Measurements from ENCODE around the gene ISG20. TPM values are rescaled to one million over a fixed set of nuclear protein-coding genes. Genes with fewer than 3 reads are reported as not detected.
A peak's percentile ranks its signal among the peaks of the same experiment; 100 is the strongest.

Gene ISG20
- polyA plus RNA-seq, 3 donors from 2014 or later = 286 to 365 (median 342) TPM

DNA sequence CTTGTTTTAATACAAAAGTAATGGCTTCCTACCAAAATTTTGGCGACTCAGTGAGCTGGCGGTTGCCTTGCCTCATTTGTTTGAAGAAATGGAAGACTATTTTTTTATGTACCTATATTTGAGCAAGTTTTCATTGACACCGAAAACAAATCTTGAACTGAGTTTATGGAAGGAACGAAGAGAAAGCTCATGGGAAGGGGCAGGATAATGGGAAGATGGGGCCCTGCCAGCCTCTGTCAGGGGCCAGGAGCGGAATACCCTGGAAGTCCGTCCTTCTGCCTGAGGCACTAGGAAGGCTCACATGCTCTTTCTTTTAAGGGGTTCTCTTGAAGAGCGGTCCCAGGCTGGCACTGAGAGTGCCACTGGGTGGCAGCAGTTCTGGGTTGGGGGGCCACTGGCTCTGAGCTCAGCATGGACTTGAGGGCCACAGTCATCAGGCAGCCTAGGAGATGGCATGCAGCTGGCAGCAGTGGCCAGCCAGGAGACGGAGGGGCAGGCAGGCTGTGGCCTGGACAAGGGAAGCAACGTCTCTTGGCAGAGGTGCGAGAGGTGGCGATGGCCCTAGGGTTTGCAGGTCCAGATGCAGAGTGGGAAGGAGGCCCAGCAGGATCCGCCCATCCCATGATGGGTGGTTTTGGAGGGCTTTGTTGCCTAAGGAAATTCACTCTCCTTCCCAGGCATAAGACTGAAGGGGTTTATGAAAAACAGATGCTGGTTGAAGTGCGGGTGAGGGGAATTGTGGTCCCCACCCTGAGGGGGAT lies 41.6 kb downstream of the ISG20 start:
- H3K36me3 Mint-ChIP-seq = peaks cover 0 to 10% (median 0%) of the 10 kb centered on the region in 3 donors
- peaks cover under 1 to 7% (median 4%) of the 10 kb centered on the region in 3 donors for H3K27me3 Mint-ChIP-seq (ENCODE audit: low read depth in 3 of 3)
- H3K4me1 Mint-ChIP-seq = no peaks in the 10 kb centered on the region
- no peak for DNase-seq
- H3K9me3 Mint-ChIP-seq = no peaks in the 10 kb centered on the region
- H3K27ac Mint-ChIP-seq = no peak overlapping the region
- no peak overlapping the region for H3K4me3 Mint-ChIP-seq

- Mint-ChIP-seq H3K4me3 (no peak overlapping the region), H3K4me1 (no peaks in the 10 kb centered on the region), H3K27ac (no peak overlapping the region), H3K27me3 (ENCODE audit: low read depth in 3 of 3) (peaks cover 2 to 9% (median 6%) of the 10 kb centered on the region in 3 donors), H3K9me3 (no peaks in the 10 kb centered on the region), H3K36me3 (peaks cover 0 to 8% (median 0%) of the 10 kb centered on the region in 3 donors)
- no peak for DNase-seq
These were observed 42.9 kb downstream of the ISG20 start for GRCh38 chr15:88681610-88682221.

DNA sequence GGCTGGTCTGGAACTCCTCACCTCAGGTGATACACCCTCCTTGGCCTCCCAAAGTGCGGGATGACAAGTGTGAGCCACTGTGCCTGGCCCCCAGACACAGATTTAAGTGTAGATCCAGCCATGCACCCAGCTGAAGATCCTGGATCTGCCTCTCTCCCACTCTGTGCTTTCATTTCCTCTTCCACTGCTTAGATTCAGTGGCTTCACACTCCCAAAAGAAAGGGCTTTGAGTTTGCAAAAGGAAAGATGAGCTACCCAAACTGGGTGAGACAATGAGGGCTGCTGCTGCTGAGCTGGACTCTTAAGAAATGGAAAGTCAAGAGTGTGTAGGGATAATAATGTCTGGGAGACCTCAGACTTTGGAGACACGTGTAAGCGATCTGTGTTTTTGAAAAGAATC lies 45.5 kb downstream of the ISG20 start:
- Mint-ChIP-seq H3K36me3 (no peaks in the 10 kb centered on the region), H3K4me1 (no peaks in the 10 kb centered on the region), H3K4me3 (no peak overlapping the region), H3K27me3 (ENCODE audit: low read depth in 3 of 3) (peaks cover 6 to 9% (median 8%) of the 10 kb centered on the region in 3 donors), H3K27ac (no peak overlapping the region), H3K9me3 (no peaks in the 10 kb centered on the region)
- DNase-seq = no peak

DNA sequence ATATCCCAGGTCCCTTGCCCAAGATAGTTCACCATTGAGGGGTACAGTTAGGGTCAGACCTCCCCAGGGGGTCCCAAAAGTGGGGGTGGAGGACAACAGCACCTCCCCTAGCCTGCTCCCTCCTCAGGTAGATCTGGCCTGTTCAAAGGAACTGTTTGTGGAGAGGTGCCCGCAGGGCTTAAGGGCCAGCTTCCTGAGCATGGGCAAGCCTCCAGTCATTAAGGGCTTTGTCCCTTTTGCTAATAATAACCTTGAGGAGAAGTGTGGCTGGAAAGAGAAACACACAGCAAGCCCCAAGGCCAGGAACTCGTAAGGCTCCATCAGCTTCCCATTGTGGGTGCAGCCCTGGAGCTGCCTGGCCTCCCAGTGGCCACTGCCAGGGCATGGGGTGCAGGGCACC lies 47.4 kb downstream of the ISG20 start:
- Mint-ChIP-seq H3K27me3 (ENCODE audit: low read depth in 3 of 3) (peaks cover 8 to 10% (median 8%) of the 10 kb centered on the region in 3 donors), H3K9me3 (no peaks in the 10 kb centered on the region), H3K27ac (peak overlapping the region in 1 of 6 donors; percentile 27), H3K4me1 (no peaks in the 10 kb centered on the region), H3K36me3 (no peaks in the 10 kb centered on the region), H3K4me3 (no peak overlapping the region)
- DNase-seq = no peak

GRCh38 chr15:88688394-88688933 lies 49.6 kb downstream of the ISG20 start:
- H3K36me3 Mint-ChIP-seq = no peaks in the 10 kb centered on the region
- no peaks in the 10 kb centered on the region for H3K4me1 Mint-ChIP-seq
- no peak for DNase-seq
- H3K9me3 Mint-ChIP-seq = no peaks in the 10 kb centered on the region
- peaks cover 9 to 12% (median 10%) of the 10 kb centered on the region in 3 donors for H3K27me3 Mint-ChIP-seq (ENCODE audit: low read depth in 3 of 3)
- no peak overlapping the region for H3K27ac Mint-ChIP-seq
- no peak overlapping the region for H3K4me3 Mint-ChIP-seq

GRCh38 chr15:88690331-88690730 lies 51.5 kb downstream of the ISG20 start:
- DNase-seq = no peak
- Mint-ChIP-seq H3K27me3 (ENCODE audit: low read depth in 3 of 3) (peaks cover 9 to 12% (median 10%) of the 10 kb centered on the region in 3 donors), H3K4me1 (no peaks in the 10 kb centered on the region), H3K27ac (no peak overlapping the region), H3K36me3 (no peaks in the 10 kb centered on the region), H3K9me3 (no peaks in the 10 kb centered on the region), H3K4me3 (no peak overlapping the region)

- DNase-seq = no peak
- no peak overlapping the region for H3K4me3 Mint-ChIP-seq
- H3K36me3 Mint-ChIP-seq = no peaks in the 10 kb centered on the region
- H3K9me3 Mint-ChIP-seq = no peaks in the 10 kb centered on the region
- peaks cover 5 to 8% (median 7%) of the 10 kb centered on the region in 3 donors for H3K27me3 Mint-ChIP-seq (ENCODE audit: low read depth in 3 of 3)
- no peak overlapping the region for H3K27ac Mint-ChIP-seq
- no peaks in the 10 kb centered on the region for H3K4me1 Mint-ChIP-seq
These were observed 54.4 kb downstream of the ISG20 start for GRCh38 chr15:88693191-88693590.

GRCh38 chr15:88695101-88695500 lies 56.3 kb downstream of the ISG20 start:
- Mint-ChIP-seq H3K9me3 (no peaks in the 10 kb centered on the region), H3K36me3 (no peaks in the 10 kb centered on the region), H3K4me1 (no peaks in the 10 kb centered on the region), H3K27me3 (ENCODE audit: low read depth in 3 of 3) (peaks cover 3 to 7% (median 6%) of the 10 kb centered on the region in 3 donors), H3K27ac (no peak overlapping the region), H3K4me3 (no peak overlapping the region)
- DNase-seq = no peak

DNA sequence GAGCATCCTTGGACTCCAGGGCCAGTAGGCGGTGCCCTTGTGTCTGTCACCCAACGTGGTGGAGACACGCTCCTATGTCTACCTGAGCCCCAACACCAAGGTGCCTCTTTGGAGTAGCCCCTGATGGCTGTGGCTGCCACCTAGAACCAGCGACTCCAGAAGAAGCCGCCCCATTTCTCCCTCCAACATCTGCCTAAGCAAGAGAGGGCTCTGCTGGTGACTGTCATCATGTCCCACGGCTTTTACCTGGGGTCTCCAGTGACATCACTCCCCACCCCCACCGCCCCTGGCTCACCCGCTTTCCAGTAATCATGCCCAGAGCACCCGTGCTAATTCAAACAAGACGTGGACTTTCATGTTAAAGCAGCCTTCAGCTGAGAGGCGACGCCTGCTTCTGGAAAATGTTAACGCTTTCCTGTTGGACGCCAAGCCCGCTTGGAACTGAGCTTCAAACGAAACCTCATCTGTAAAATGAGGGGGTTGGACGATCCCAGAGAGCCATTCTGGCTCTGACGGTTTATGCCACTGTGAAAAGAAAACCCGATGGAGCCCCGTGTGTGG lies 57.0 kb downstream of the ISG20 start:
- H3K27ac Mint-ChIP-seq = no peak overlapping the region
- no peak overlapping the region for H3K4me3 Mint-ChIP-seq
- peaks cover 3 to 7% (median 6%) of the 10 kb centered on the region in 3 donors for H3K27me3 Mint-ChIP-seq (ENCODE audit: low read depth in 3 of 3)
- H3K4me1 Mint-ChIP-seq = no peaks in the 10 kb centered on the region
- no peaks in the 10 kb centered on the region for H3K9me3 Mint-ChIP-seq
- no peak for DNase-seq
- no peaks in the 10 kb centered on the region for H3K36me3 Mint-ChIP-seq

DNA sequence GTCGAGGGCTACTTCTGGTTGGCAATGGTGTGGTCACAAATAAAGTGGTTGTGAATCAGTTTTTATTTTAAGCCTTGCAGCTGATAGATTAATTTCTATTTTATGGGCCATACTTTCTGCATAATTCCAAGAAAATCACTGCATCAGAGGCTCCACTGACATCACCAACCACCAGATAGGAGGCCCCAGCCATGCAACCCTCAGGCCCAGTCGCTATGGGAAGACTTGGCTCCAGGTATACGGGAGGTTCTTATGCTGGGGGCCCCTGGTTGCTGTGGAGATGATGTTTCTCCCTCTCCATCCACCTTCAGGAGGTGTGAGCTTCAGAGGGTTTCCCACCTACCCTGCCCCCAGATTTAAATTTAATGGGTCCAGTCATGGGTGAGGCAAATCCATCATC lies 57.4 kb downstream of the ISG20 start:
- peaks cover 2 to 7% (median 6%) of the 10 kb centered on the region in 3 donors for H3K27me3 Mint-ChIP-seq (ENCODE audit: low read depth in 3 of 3)
- H3K27ac Mint-ChIP-seq = no peak overlapping the region
- DNase-seq = no peak
- no peaks in the 10 kb centered on the region for H3K36me3 Mint-ChIP-seq
- no peak overlapping the region for H3K4me3 Mint-ChIP-seq
- H3K9me3 Mint-ChIP-seq = no peaks in the 10 kb centered on the region
- H3K4me1 Mint-ChIP-seq = no peaks in the 10 kb centered on the region

DNA sequence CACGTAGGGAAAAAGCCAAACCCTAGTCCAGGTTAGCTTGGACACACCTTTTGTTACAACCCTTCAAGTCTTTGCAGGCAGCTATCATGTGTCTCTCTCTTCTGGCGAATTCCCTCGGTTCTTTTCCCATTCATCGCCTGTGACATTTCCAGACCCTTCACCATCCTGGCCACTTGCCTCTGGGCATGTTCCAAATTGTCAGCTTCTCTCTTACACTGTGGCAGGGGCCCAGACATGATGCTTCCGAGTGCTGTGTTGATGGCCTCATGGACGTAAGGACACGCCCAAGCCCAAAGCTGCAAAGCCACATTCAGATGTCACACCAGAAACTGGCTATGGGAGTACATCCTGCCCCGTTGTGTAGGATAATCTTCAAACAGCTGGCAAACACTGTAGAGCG lies 58.5 kb downstream of the ISG20 start:
- Mint-ChIP-seq H3K36me3 (no peaks in the 10 kb centered on the region), H3K9me3 (no peaks in the 10 kb centered on the region), H3K4me3 (no peak overlapping the region), H3K27me3 (ENCODE audit: low read depth in 3 of 3) (peaks cover 2 to 7% (median 6%) of the 10 kb centered on the region in 3 donors), H3K27ac (no peak overlapping the region), H3K4me1 (no peaks in the 10 kb centered on the region)
- DNase-seq = no peak

DNA sequence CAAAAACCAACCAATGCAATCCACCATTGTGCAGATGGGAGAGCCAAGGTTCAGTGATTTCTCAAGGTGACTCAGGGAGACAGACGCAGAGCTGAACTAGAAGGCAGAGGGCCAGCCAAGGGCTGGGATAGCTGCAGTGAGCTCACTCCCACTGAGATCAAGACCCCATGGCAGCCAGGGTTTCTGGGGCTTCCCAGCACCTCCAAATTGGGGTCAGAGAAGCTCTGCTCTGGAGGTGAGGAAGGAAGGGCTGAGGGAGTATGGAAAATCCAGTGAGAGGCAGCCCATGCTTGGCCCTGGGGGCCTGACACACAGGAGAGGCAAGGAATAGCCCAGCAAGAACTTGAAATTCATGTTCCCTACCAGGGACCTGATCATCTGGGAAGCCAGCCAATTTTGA lies 61.0 kb downstream of the ISG20 start:
- Mint-ChIP-seq H3K4me3 (no peak overlapping the region), H3K9me3 (no peaks in the 10 kb centered on the region), H3K27me3 (ENCODE audit: low read depth in 3 of 3) (peaks cover 6 to 14% (median 7%) of the 10 kb centered on the region in 3 donors), H3K27ac (no peak overlapping the region), H3K4me1 (peaks cover 0 to 3% of the 10 kb centered on the region in 2 donors), H3K36me3 (no peaks in the 10 kb centered on the region)
- DNase-seq = no peak

DNA sequence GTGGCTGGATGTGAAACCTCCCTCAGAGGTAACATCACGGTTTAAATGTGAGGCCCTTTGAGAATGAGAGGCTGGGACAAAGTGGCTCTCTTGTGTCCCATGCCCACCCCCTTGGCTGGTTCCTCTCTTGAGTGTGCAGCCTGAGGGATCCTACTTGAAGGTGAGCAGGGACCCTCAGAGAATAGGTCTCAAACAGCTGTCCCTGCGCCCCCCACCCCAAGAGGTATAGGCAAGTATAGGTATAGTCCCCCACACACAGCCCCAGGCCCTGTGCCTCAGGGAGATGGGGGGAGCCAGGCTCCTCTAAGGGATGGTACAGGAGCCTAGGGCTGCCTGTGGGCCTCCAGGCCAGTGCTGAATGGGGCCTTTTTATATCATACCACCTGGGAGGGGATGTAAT lies 61.9 kb downstream of the ISG20 start:
- no peaks in the 10 kb centered on the region for H3K36me3 Mint-ChIP-seq
- H3K27ac Mint-ChIP-seq = no peak overlapping the region
- H3K27me3 Mint-ChIP-seq (ENCODE audit: low read depth in 3 of 3) = peaks cover 6 to 17% (median 7%) of the 10 kb centered on the region in 3 donors

DNA sequence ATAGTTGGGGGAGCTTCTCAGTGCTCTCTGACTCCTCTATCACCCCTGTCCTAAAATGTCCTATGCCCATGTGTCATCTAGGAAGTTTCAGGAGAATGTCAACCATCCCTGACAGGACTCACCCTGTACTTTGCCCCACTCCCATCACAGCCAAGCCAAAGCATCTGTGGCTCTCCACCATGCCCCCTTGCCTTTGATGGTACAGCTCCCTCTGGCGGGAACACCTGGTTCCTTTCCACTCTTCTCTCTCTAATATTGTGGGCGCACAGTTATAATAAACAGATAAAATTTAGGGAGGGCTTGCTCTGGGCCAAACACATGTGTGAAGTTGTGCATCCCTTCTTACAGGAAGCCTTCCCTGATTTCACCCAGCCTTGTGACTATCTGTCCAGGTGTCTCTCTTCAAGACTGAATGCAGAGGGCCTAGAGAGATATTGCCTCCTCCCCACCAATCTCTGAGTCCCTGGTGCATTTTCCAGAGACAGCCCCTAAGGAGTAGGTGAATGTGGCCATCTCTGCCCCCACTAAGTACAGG lies 62.8 kb downstream of the ISG20 start:
- no peak overlapping the region for H3K4me3 Mint-ChIP-seq
- no peaks in the 10 kb centered on the region for H3K36me3 Mint-ChIP-seq
- peaks cover 7 to 21% (median 9%) of the 10 kb centered on the region in 3 donors for H3K27me3 Mint-ChIP-seq (ENCODE audit: low read depth in 3 of 3)
- H3K4me1 Mint-ChIP-seq = peaks cover 6 to 11% of the 10 kb centered on the region in 2 donors
- DNase-seq = peak in 1 of 3 donors; percentile 25
- H3K9me3 Mint-ChIP-seq = no peaks in the 10 kb centered on the region
- peak overlapping the region in 1 of 6 donors; percentile 37 for H3K27ac Mint-ChIP-seq

More for the DNA sequence above, 61.9 kb downstream of the ISG20 start:
- peaks cover 2 to 5% of the 10 kb centered on the region in 2 donors for H3K4me1 Mint-ChIP-seq
- no peak for DNase-seq
- no peaks in the 10 kb centered on the region for H3K9me3 Mint-ChIP-seq
- H3K4me3 Mint-ChIP-seq = no peak overlapping the region

Measured in immature natural killer cell (primary cell).